ENCODE results near the gene PLD1.

GRCh38 chr3:171817074-171817800 is 7.0 kb upstream of the PLD1 start:
- TF ChIP-seq, protein P1, sequence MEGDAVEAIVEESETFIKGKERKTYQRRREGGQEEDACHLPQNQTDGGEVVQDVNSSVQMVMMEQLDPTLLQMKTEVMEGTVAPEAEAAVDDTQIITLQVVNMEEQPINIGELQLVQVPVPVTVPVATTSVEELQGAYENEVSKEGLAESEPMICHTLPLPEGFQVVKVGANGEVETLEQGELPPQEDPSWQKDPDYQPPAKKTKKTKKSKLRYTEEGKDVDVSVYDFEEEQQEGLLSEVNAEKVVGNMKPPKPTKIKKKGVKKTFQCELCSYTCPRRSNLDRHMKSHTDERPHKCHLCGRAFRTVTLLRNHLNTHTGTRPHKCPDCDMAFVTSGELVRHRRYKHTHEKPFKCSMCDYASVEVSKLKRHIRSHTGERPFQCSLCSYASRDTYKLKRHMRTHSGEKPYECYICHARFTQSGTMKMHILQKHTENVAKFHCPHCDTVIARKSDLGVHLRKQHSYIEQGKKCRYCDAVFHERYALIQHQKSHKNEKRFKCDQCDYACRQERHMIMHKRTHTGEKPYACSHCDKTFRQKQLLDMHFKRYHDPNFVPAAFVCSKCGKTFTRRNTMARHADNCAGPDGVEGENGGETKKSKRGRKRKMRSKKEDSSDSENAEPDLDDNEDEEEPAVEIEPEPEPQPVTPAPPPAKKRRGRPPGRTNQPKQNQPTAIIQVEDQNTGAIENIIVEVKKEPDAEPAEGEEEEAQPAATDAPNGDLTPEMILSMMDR (IDR thresholded peaks at IDR 0.05): no peak
- TF ChIP-seq POLR2A (IDR thresholded peaks at IDR 0.05): no peak
